ENCODE results near the gene GET4. TPM values are rescaled to one million over a fixed set of nuclear protein-coding genes. Genes with fewer than 3 reads are reported as not detected.

The GET4 gene
- total and polyA plus RNA-seq, 2 of the 13 experiments (the other 11 are each of a cell fraction or from before 2014, with no cell fraction given), result 28.2 to 35.2 TPM

DNA sequence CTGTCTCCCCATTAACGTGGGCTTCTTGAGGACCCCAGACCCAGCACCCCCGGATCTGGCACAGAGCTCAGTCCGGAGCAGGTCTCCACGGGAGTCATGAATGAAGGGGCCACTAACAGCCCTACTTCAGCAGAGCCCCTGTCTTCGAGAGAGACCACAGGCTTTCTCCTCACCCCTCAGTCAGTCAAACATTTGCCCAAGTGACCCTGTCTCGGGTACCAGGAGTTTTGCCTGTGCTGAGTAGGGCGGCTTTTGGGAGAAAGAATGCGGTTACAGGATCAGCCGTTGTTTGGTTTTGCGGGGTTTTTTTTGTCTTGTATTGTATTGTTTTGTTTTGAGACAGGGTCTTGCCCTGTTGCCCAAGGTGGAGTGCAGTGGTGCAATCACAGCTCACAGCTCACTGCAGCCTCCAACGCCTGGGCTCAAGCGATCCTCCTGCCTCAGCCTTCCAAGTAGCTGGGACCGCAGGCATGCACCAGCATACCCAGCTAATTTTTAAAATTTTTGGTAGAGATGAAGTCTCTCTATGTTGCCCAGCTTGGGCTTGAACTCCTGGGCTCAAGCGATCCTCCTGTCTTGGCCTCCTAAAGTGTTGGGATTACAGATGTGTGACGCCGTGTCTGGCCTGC is 61.6 kb downstream of the GET4 start (continued):
- no peak for TF ChIP-seq AGO1 (IDR thresholded peaks at IDR 0.05; ENCODE audit: low read depth, low read length, poor library complexity, severe bottlenecking)
- no peak for TF ChIP-seq REST (IDR thresholded peaks at IDR 0.05; ENCODE audit: borderline replicate concordance in 1 of 2, low read depth in 1 of 2, low read length in 2 of 2)

DNA sequence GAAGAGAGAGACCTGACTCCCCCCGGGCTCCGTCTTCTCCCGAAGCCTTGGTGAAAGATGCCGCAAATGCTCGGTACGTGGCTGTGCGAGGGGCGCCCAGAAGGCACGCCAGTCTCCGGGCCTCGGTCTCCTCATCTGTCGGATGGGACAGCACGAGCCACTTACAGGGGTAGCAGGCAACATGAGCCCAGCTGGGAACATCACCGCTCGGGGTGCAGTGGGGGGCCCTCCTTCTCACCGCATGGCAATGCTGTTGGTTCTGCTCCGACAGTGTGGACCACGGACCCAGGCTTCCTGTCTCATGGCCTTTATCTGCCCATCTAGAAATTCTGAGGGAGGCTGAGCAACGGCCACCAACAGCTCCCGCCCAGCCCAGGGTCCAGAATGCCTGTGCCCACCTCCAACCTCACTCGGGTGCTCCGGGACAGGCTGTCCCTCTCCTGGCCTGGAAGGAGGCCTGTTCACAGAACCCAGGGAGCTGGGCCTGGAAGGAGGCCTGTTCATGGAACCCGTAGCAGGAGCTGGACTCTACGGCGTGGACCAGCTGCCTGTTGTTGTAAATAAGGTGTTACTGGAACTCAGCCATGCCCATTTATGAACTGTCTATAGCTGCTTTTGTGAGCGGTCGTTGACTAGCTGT is 62.3 kb downstream of the GET4 start:
- CTCF ChIA-PET (ENCODE audit: low intra/inter-chr PET ratio, low total read pairs), result no interaction called here

More for the DNA sequence above, 62.3 kb downstream of the GET4 start:
- Histone ChIP-seq H4K20me1 (ENCODE audit: insufficient read depth, low read length) (no peaks in the 10 kb centered on the region), H3K36me3 (replicated peaks in 1 of 2; ENCODE audit: control insufficient read depth in 1 of 2, insufficient read depth in 2 of 2, low read length in 2 of 2) (no peaks in the 10 kb centered on the region), H2AFZ (ENCODE audit: low read length) (no peak overlapping the region), H3K4me2 (ENCODE audit: low read depth, low read length) (no peak overlapping the region), H3K4me3 (replicated peaks in 1 of 3; ENCODE audit: insufficient read depth in 1 of 3, low read depth in 2 of 3, low read length in 3 of 3) (no peak overlapping the region), H3K4me1 (ENCODE audit: insufficient read depth, low read length) (peaks cover 9% of the 10 kb centered on the region), H3K27ac (ENCODE audit: extremely low read length, insufficient read depth, low read length) (no peak overlapping the region), H3K9me3 (ENCODE audit: low read length) (no peaks in the 10 kb centered on the region), H3K9ac (ENCODE audit: insufficient read depth, low read depth, low read length) (no peak overlapping the region), H3K79me2 (ENCODE audit: insufficient read depth, low read length) (no peaks in the 10 kb centered on the region), H3K27me3 (ENCODE audit: control insufficient read depth in 1 of 2, insufficient read depth in 2 of 2, low read length in 2 of 2) (no peaks in the 10 kb centered on the region)
- POLR2A ChIA-PET, result no interaction called here
- ATAC-seq (no peak; the same call in 2 of the 3 replicates), FAIRE-seq (no peak), DNase-seq (ENCODE audit: low spot score) (no peak)
- 96% methylated on average over 16 of the region's 27 CpGs for WGBS (ENCODE audit: low lambda C conversion rate)
- peak; percentile 35; the same call in 1 of the 2 replicates for TF ChIP-seq ZNF629 (CRISPR knock-in tag; conservative IDR thresholded peaks at IDR 0.05)
- TF ChIP-seq SIN3A (IDR thresholded peaks at IDR 0.05; ENCODE audit: borderline replicate concordance, low read depth, low read length), result no peak
- no peak for TF ChIP-seq ADNP (CRISPR knock-in tag; IDR thresholded peaks at IDR 0.05)
- no peak for TF ChIP-seq JUNB (CRISPR knock-in tag; IDR thresholded peaks at IDR 0.05; ENCODE audit: borderline replicate concordance)
- in situ Hi-C loops (cut with HindIII; ENCODE audit: extremely low pct_ligation_motif_present, low pct_unique_long_range_greater_than_20kb) (no loop called here), intact Hi-C loops (cut with micrococcal nuclease; ENCODE audit: unreplicated experiment) (no loop called here)
- BruUV-seq (replicated peaks), result no TSS peak

All from HepG2 (cell line).